Peyer's patch (tissue), 4 donors: Measurements from ENCODE around the gene ATG5.

Experiments
- POLR2A ChIP-seq, 2 donors: fragments of 450-650 bp; IDR thresholded peaks; one replicate each; pipeline ENCODE4 v1.5.1; 2017; ENCODE audit warnings: antibody characterized with exemption in 2 of 2, mild to moderate bottlenecking in 2 of 2, moderate library complexity in 2 of 2
- TF ChIP-seq, protein P1 (sequence below), 6 experiments: fragments of 450-650 bp in 4 of 6; fragments of 200-600 bp in 2 of 6; sonication (generic) in 1 of 6; IDR thresholded peaks; one replicate each; pipeline ENCODE4 v1.5.1; 2017 to 2019; ENCODE audit warnings: antibody characterized with exemption in 6 of 6, mild to moderate bottlenecking in 3 of 6, moderate library complexity in 1 of 6

DNA sequence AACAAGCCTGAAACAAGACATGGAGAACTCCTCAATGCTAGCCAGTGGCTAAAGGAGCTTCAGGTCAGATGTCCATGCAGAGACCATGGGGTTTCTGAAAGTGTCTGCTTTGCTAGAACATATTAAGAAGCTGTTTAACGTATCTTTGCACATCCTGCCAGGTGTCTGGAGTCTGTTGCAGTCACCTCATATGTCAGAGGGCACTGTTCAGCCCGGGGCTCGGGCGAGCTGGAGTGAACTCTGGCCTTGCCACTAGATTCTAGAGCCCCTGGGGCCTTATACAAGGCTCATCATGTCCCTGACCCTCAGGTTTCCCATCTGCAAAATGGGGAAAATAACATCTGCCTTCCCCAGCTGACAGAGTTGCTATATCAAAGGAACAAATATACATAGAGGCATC lies 180.4 kb downstream of the ATG5 start:
- TF ChIP-seq, protein P1, sequence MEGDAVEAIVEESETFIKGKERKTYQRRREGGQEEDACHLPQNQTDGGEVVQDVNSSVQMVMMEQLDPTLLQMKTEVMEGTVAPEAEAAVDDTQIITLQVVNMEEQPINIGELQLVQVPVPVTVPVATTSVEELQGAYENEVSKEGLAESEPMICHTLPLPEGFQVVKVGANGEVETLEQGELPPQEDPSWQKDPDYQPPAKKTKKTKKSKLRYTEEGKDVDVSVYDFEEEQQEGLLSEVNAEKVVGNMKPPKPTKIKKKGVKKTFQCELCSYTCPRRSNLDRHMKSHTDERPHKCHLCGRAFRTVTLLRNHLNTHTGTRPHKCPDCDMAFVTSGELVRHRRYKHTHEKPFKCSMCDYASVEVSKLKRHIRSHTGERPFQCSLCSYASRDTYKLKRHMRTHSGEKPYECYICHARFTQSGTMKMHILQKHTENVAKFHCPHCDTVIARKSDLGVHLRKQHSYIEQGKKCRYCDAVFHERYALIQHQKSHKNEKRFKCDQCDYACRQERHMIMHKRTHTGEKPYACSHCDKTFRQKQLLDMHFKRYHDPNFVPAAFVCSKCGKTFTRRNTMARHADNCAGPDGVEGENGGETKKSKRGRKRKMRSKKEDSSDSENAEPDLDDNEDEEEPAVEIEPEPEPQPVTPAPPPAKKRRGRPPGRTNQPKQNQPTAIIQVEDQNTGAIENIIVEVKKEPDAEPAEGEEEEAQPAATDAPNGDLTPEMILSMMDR (IDR thresholded peaks at IDR 0.05), result no peak
- TF ChIP-seq POLR2A (IDR thresholded peaks at IDR 0.05), result no peak
